Loucy (cell line): ENCODE results near the gene FTL.
"Not testable (repeated sequence)": the region's sequence is repeated elsewhere in the genome, so short reads cannot be mapped to it uniquely, and the experiment has no call there.

Experiments used
- H2AFZ ChIP-seq: fragments of 200-600 bp; sonication (generic); 2 replicates; pipeline ENCODE4 v1.6.0; 2016; ENCODE audit warnings: antibody characterized with exemption, mild to moderate bottlenecking, low read length, moderate library complexity
- H3F3A ChIP-seq: fragments of 200-600 bp; 2 replicates; pipeline ENCODE4 v1.6.0; 2016; ENCODE audit warnings: antibody characterized with exemption, low read depth, mild to moderate bottlenecking
- H3K27me3 ChIP-seq: fragments of 200-600 bp; sonication (generic); 2 replicates; pipeline ENCODE4 v1.6.1; 2014; ENCODE audit warnings: low read length, mild to moderate bottlenecking; ENCODE audit not compliant: insufficient read depth, poor library complexity, severe bottlenecking
- H3K36me3 ChIP-seq: fragments of 200-600 bp; sonication (generic); 2 replicates; pipeline ENCODE4 v1.6.1; 2016; ENCODE audit warnings: low read length; ENCODE audit not compliant: insufficient read depth
- H3K4me1 ChIP-seq: fragments of 200-600 bp; sonication (generic); 2 replicates; pipeline ENCODE4 v1.5.1; 2014; ENCODE audit warnings: low read length, mild to moderate bottlenecking; ENCODE audit not compliant: insufficient read depth, poor library complexity, severe bottlenecking
- H3K4me2 ChIP-seq: fragments of 200-600 bp; sonication (generic); 2 replicates; pipeline ENCODE4 v1.6.0; 2014; ENCODE audit warnings: antibody characterized with exemption, low read length, low read depth, mild to moderate bottlenecking; ENCODE audit not compliant: poor library complexity, severe bottlenecking
- H3K4me3 ChIP-seq: fragments of 200-600 bp; sonication (generic); 2 replicates; pipeline ENCODE4 v1.5.1; 2014; ENCODE audit warnings: low read length, mild to moderate bottlenecking, mixed read lengths; ENCODE audit not compliant: poor library complexity, severe bottlenecking
- H3K79me2 ChIP-seq: fragments of 200-600 bp; sonication (generic); 2 replicates; pipeline ENCODE4 v1.6.1; 2014; ENCODE audit warnings: low read length; ENCODE audit not compliant: insufficient read depth
- H3K9ac ChIP-seq: fragments of 200-600 bp; sonication (generic); 2 replicates; pipeline ENCODE4 v1.6.0; 2014; ENCODE audit warnings: mild to moderate bottlenecking, low read depth, low read length, moderate library complexity; ENCODE audit not compliant: poor library complexity, severe bottlenecking
- H3K9me2 ChIP-seq: fragments of 200-600 bp; sonication (generic); replicated peaks from 2 replicates; pipeline ENCODE4 v1.6.1; 2016; ENCODE audit warnings: low read depth, low read length, mixed read lengths
- H3K9me3 ChIP-seq: fragments of 200-600 bp; sonication (generic); 2 replicates; pipeline ENCODE4 v1.6.1; 2014; ENCODE audit warnings: mild to moderate bottlenecking, antibody characterized with exemption, low read length, low read depth; ENCODE audit not compliant: insufficient read depth
- H4K20me1 ChIP-seq: fragments of 200-600 bp; sonication (generic); 2 replicates; pipeline ENCODE4 v1.6.0; 2014; ENCODE audit warnings: antibody characterized with exemption, low read length, mild to moderate bottlenecking; ENCODE audit not compliant: insufficient read depth, poor library complexity, severe bottlenecking
- EZH2phosphoT487 ChIP-seq: fragments of 200-600 bp; IDR thresholded peaks from 2 replicates; pipeline ENCODE4 v1.6.1; 2018; ENCODE audit warnings: antibody characterized with exemption, mild to moderate bottlenecking, moderate library complexity, borderline replicate concordance
- TF ChIP-seq, protein P1 (sequence below): fragments of 200-600 bp; sonication (generic); conservative IDR thresholded peaks from 2 replicates; pipeline ENCODE4 v1.5.1; 2014; ENCODE audit warnings: mild to moderate bottlenecking, antibody characterized with exemption, low read length

FTL gene

DNA sequence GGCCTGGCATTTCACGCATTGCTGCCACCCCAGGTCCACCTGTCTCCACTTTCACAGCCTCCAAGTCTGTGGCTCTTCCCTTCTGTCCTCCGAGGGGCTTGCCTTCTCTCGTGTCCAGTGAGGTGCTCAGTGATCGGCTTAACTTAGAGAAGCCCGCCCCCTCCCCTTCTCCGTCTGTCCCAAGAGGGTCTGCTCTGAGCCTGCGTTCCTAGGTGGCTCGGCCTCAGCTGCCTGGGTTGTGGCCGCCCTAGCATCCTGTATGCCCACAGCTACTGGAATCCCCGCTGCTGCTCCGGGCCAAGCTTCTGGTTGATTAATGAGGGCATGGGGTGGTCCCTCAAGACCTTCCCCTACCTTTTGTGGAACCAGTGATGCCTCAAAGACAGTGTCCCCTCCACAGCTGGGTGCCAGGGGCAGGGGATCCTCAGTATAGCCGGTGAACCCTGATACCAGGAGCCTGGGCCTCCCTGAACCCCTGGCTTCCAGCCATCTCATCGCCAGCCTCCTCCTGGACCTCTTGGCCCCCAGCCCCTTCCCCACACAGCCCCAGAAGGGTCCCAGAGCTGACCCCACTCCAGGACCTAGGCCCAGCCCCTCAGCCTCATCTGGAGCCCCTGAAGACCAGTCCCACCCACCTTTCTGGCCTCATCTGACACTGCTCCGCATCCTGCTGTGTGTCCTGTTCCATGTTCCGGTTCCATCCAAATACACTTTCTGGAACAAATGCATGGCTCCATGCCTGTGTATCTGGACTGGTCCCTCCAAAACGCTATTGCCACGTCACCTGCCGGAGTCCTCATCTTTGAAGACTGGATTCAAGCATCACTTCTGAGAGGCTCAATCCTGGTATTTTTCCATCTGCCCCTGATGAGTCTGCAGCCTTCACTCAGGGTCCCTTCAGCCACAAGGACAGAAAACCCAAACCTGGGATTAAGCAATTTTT lies 42.3 kb upstream of the FTL start:
- TF ChIP-seq, protein P1, sequence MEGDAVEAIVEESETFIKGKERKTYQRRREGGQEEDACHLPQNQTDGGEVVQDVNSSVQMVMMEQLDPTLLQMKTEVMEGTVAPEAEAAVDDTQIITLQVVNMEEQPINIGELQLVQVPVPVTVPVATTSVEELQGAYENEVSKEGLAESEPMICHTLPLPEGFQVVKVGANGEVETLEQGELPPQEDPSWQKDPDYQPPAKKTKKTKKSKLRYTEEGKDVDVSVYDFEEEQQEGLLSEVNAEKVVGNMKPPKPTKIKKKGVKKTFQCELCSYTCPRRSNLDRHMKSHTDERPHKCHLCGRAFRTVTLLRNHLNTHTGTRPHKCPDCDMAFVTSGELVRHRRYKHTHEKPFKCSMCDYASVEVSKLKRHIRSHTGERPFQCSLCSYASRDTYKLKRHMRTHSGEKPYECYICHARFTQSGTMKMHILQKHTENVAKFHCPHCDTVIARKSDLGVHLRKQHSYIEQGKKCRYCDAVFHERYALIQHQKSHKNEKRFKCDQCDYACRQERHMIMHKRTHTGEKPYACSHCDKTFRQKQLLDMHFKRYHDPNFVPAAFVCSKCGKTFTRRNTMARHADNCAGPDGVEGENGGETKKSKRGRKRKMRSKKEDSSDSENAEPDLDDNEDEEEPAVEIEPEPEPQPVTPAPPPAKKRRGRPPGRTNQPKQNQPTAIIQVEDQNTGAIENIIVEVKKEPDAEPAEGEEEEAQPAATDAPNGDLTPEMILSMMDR, result no peak
- TF ChIP-seq EZH2phosphoT487, result no peak
- Histone ChIP-seq H3K9me2 (no peaks in the 10 kb centered on the region), H3K4me3 (no peak overlapping the region), H3K9ac (no peak overlapping the region), H2AFZ (no peak overlapping the region), H4K20me1 (no peaks in the 10 kb centered on the region), H3K4me1 (no peaks in the 10 kb centered on the region), H3K9me3 (no peaks in the 10 kb centered on the region), H3F3A (no peaks in the 10 kb centered on the region), H3K27me3 (no peaks in the 10 kb centered on the region), H3K79me2 (no peaks in the 10 kb centered on the region), H3K36me3 (no peaks in the 10 kb centered on the region), H3K4me2 (no peak overlapping the region)

- Histone ChIP-seq H2AFZ (no peak overlapping the region), H4K20me1 (no peaks in the 10 kb centered on the region), H3K9me3 (no peaks in the 10 kb centered on the region), H3K4me2 (no peak overlapping the region), H3F3A (no peaks in the 10 kb centered on the region), H3K9me2 (no peaks in the 10 kb centered on the region), H3K36me3 (no peaks in the 10 kb centered on the region), H3K27me3 (no peaks in the 10 kb centered on the region), H3K4me1 (no peaks in the 10 kb centered on the region), H3K79me2 (no peaks in the 10 kb centered on the region), H3K9ac (no peak overlapping the region), H3K4me3 (no peak overlapping the region)
- TF ChIP-seq, protein P1, result no peak
- no peak for TF ChIP-seq EZH2phosphoT487
Observed at GRCh38 chr19:48925240-48925843, 39.8 kb upstream of the FTL start.

GRCh38 chr19:48925890-48926289 lies 39.2 kb upstream of the FTL start:
- H2AFZ ChIP-seq, H3K4me1 ChIP-seq, H3F3A ChIP-seq, H3K4me2 ChIP-seq, H3K9me2 ChIP-seq, H3K9me3 ChIP-seq, H3K9ac ChIP-seq, H3K27me3 ChIP-seq, H3K36me3 ChIP-seq, H3K79me2 ChIP-seq, H4K20me1 ChIP-seq, H3K4me3 ChIP-seq: not testable (repeated sequence)
